HG03108 (cell line): ENCODE measurements around the gene CNPY2.

ENCODE experiments used
- ATAC-seq: cut with Tn5 transposase; IDR thresholded peaks from one replicate; pipeline ENCODE4 v1.9.1; 2021; ENCODE audit warnings: moderate library complexity; ENCODE audit not compliant: unreplicated experiment

CNPY2 gene

GRCh38 chr12:56260921-56261320 lies 54.9 kb downstream of the CNPY2 start:
- no peak for ATAC-seq

- ATAC-seq, result no peak
Measured at GRCh38 chr12:56260380-56260779, 55.4 kb downstream of the CNPY2 start.
